CMK (cell line): ENCODE measurements around the gene OR13C2.
"Not testable (repeated sequence)": the region's sequence is repeated elsewhere in the genome, so short reads cannot be mapped to it uniquely, and the experiment has no call there.

Experiments
- DNase-seq: peaks from one replicate; pipeline ENCODE4 v3.0.0-alpha.2; 2010; ENCODE audit warnings: low read depth

The OR13C2 gene

GRCh38 chr9:104605527-104605926 is at the start of gene OR13C2:
TSS of gene OR13C2 (minus strand) at chr9:104605627. CDS start at chr9:104605627, 0 bp downstream.
- DNase-seq, result not testable (repeated sequence)

- no peak for DNase-seq
Measured at GRCh38 chr9:104635456-104635855, 30.0 kb upstream of the OR13C2 start.

- DNase-seq, result no peak
Measured at GRCh38 chr9:104633976-104634520, 28.6 kb upstream of the OR13C2 start.

- not testable (repeated sequence) for DNase-seq
Measured at GRCh38 chr9:104625964-104626363, 20.5 kb upstream of the OR13C2 start.

GRCh38 chr9:104618104-104618503 is 12.7 kb upstream of the OR13C2 start, which contains the start of gene OR13C9:
TSS of gene OR13C9 (minus strand) at chr9:104618204. CDS start at chr9:104618204, 0 bp downstream.
- no peak for DNase-seq

- DNase-seq, result no peak
Measured at GRCh38 chr9:104617418-104617817, 12.0 kb upstream of the OR13C2 start.

GRCh38 chr9:104611213-104611612 is 5.8 kb upstream of the OR13C2 start:
- DNase-seq, result no peak

GRCh38 chr9:104608336-104608735 is 2.9 kb upstream of the OR13C2 start:
- DNase-seq, result no peak

GRCh38 chr9:104606152-104606551 is 725 bp upstream of the OR13C2 start:
- DNase-seq, result no peak

GRCh38 chr9:104604801-104605200 is 626 bp downstream of the OR13C2 start:
- no peak for DNase-seq

- DNase-seq, result not testable (repeated sequence)
Measured at GRCh38 chr9:104599313-104599712, 6.1 kb downstream of the OR13C2 start, which contains the start of gene OR13C5. TSS of gene OR13C5 (minus strand) at chr9:104599413. CDS start at chr9:104599413, 0 bp downstream.

GRCh38 chr9:104598749-104599148 is 6.7 kb downstream of the OR13C2 start:
- DNase-seq, result not testable (repeated sequence)

GRCh38 chr9:104589626-104590025 is 15.8 kb downstream of the OR13C2 start:
- no peak for DNase-seq

- no peak for DNase-seq
Measured at GRCh38 chr9:104586496-104587180, 18.8 kb downstream of the OR13C2 start.

GRCh38 chr9:104580562-104580961 is 24.9 kb downstream of the OR13C2 start:
- no peak for DNase-seq

- DNase-seq, result no peak
Measured at GRCh38 chr9:104577263-104577662, 28.2 kb downstream of the OR13C2 start.

GRCh38 chr9:104575456-104575855 is 30.0 kb downstream of the OR13C2 start:
- DNase-seq, result no peak

- DNase-seq, result no peak
Measured at GRCh38 chr9:104572612-104573011, 32.8 kb downstream of the OR13C2 start.

GRCh38 chr9:104568868-104569267 is 36.6 kb downstream of the OR13C2 start, which contains the start of gene OR13C8:
TSS of gene OR13C8 (plus strand) at chr9:104569168. CDS start at chr9:104569168, 0 bp downstream.
- no peak for DNase-seq

GRCh38 chr9:104564358-104564757 is 41.1 kb downstream of the OR13C2 start:
- no peak for DNase-seq

GRCh38 chr9:104556830-104557634 is 48.4 kb downstream of the OR13C2 start:
- no peak for DNase-seq

GRCh38 chr9:104555521-104555920 is 49.9 kb downstream of the OR13C2 start:
- DNase-seq, result no peak
